AG04449 (cell line): Measurements from ENCODE around the gene TWSG1.

Source experiments
- CTCF ChIA-PET: fragments of 350-600 bp; formaldehyde crosslinking; extraction: SDS; loops from one replicate; lab custom pipeline; 2021; ENCODE audit warnings: antibody characterized with exemption; lab: Yijun Ruan, JAX
- POLR2A ChIA-PET: fragments of 400-600, 350-600 bp; formaldehyde crosslinking; extraction: SDS; loops from one replicate; lab custom pipeline; 2020; ENCODE audit warnings: antibody characterized with exemption, inconsistent platforms; lab: Yijun Ruan, JAX
- DNase-seq: peaks from one replicate; pipeline ENCODE4 v3.0.0-alpha.2; 2010; ENCODE audit warnings: low read depth, low spot score
- H3K4me3 ChIP-seq: 2 replicates; pipeline ENCODE4 v1.5.1; 2011; ENCODE audit warnings: low read depth, mild to moderate bottlenecking, control low read depth, low read length
- TF ChIP-seq, protein P1 (sequence below): IDR thresholded peaks from one replicate; pipeline ENCODE4 v1.5.1; 2011; ENCODE audit warnings: mild to moderate bottlenecking, moderate library complexity, low read length, control low read depth, inconsistent platforms; ENCODE audit not compliant: insufficient read depth; ENCODE audit errors: missing control alignments

The TWSG1 gene

DNA sequence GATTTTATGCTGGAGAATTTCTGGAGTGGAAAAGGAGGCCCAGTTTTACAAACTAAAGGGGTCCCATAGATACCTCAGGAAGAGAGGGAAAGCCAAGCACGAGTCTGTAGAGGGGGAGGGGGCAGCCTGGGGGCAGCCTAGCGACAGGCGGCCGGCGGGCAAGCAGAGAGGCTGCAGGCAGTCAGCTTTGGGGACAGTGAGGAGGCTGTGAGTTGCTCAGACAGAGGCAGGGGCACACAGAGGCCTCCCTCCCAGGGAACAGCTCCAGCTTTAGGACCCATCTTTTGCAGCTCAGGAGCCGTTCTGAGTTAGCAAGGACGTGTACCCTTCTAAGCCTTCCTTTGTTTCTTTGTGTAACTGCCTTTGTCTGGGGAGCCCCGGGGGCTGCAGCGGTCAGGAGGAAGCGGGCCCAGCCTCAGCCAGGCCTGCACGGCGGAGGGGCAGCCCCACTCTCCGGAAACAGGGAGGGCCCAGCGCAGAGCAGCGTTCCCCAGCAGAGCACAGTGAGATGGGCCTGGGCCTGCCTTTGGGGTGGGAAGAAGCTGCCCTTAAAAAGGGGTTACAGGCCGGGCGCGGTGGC is 99.6 kb downstream of the TWSG1 start:
- TF ChIP-seq, protein P1, sequence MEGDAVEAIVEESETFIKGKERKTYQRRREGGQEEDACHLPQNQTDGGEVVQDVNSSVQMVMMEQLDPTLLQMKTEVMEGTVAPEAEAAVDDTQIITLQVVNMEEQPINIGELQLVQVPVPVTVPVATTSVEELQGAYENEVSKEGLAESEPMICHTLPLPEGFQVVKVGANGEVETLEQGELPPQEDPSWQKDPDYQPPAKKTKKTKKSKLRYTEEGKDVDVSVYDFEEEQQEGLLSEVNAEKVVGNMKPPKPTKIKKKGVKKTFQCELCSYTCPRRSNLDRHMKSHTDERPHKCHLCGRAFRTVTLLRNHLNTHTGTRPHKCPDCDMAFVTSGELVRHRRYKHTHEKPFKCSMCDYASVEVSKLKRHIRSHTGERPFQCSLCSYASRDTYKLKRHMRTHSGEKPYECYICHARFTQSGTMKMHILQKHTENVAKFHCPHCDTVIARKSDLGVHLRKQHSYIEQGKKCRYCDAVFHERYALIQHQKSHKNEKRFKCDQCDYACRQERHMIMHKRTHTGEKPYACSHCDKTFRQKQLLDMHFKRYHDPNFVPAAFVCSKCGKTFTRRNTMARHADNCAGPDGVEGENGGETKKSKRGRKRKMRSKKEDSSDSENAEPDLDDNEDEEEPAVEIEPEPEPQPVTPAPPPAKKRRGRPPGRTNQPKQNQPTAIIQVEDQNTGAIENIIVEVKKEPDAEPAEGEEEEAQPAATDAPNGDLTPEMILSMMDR, result no peak
- CTCF ChIA-PET, result no interaction called here
- H3K4me3 ChIP-seq, result no peak overlapping the region
- no peak for DNase-seq
- POLR2A ChIA-PET, result no interaction called here

DNA sequence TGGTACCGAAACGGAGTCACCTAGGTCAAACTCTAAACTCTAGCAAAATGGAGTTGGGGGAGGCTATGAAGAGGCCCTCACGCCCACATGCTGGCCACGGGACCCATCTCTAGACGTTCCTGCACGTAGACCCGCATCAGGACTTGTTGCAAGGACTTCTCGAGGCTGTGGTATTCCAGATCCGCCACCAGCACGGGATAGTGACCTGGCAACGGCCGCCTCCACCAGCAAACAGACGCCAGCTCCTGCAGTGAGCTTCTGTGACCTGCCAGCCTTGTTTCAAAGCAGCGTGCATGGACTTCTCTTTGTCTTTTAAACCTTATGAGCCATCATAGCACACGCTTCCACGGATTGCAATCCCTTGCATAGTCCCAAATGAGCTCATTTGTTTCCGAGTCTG is 100.5 kb downstream of the TWSG1 start:
- ChIA-PET POLR2A (no interaction called here), CTCF (no interaction called here)
- DNase-seq, result no peak
- no peak overlapping the region for H3K4me3 ChIP-seq
- TF ChIP-seq, protein P1, result no peak

DNA sequence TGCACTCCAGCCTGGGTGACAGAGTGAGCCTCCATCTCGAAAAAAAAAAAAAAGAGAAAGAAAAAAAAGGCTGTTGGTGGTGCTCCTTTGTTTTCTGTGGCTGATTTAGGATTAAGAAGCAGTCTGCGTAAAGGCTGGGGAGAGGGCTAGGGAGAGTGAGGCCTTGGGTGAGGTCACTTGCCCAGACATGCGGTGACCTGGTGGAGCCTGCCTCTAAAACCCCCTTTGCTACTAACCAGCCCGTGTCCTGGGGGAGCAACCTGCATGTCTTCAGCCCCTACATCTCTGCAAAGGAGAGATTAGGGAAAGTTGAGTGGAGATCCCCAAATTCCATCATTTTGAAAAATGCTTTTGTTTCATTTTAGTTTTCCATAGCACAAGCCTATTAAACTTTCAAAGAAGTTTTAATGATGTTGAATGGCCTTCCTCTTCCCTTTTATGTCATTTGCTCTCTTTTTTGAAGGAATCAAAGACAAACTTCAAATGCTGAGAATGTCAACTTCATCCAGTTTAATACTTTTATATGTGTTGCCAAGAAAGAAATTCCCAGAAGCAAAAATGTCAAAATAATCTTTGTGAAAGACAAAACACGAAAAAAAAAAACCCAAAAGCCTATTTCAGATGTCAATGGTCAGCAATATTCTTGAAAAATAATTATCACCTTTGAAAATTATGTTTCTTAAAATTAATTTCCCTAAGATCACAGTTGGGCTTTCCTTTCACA is 101.8 kb downstream of the TWSG1 start:
- CTCF ChIA-PET, result no interaction called here
- H3K4me3 ChIP-seq, result no peak overlapping the region
- POLR2A ChIA-PET, result no interaction called here
- no peak for DNase-seq
- TF ChIP-seq, protein P1, result no peak

- H3K4me3 ChIP-seq, result no peak overlapping the region
- TF ChIP-seq, protein P1, result no peak
- POLR2A ChIA-PET, result no interaction called here
- peak; percentile 49 for DNase-seq
- CTCF ChIA-PET, result no interaction called here
Measured at GRCh38 chr18:9437021-9437437, 102.5 kb downstream of the TWSG1 start.

DNA sequence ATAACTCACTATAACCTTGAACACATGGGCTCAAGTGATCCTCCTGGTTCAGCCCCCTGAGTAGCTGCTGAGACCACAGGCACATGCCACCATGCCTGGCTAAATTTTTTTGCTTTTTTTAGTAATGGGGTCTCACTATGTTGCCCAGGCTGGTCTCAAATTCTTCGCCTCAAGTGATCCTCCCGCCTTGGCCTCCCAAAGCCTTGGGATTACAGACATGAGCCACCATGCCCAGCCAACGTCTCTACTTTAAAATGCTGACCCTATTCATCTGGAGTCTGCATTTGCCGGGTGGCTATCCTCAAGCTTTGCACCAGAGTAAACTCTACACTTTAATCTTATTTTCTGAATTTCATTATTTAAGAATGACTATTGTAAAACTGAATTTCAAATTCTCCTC is 103.1 kb downstream of the TWSG1 start:
- no peak overlapping the region for H3K4me3 ChIP-seq
- POLR2A ChIA-PET, result no interaction called here
- DNase-seq, result no peak
- CTCF ChIA-PET, result no interaction called here
- TF ChIP-seq, protein P1, result no peak

DNA sequence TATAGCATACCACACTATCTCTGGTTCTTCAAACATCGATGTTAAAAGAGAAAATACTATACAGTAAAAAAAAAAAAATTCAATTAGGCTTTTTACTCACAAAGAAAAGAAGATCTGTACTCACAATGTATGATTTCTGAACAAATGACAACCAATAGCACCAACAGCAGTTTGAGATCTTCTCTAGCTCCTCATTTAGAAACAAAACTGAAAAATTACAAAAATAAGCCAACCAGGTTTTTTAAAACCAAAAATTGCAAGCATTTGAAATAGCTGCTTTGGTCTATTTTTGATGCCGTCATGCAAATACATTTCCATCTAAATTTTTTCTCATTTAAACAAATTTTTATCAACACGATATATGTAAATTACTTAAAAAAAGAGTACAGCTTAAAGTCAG is 106.5 kb downstream of the TWSG1 start:
- no peak for DNase-seq
- H3K4me3 ChIP-seq, result no peak overlapping the region
- POLR2A ChIA-PET, result no interaction called here
- TF ChIP-seq, protein P1, result no peak
- CTCF ChIA-PET, result interaction anchor here (0.8 kb wide), 1 partner anchor 9 kb away, joined by 3 read pairs; no protein-coding TSS in a partner anchor
